MM.1S (cell line): ENCODE results near the gene SPDL1.

Experiments
- DNase-seq: peaks from one replicate; pipeline ENCODE4 v3.0.0-alpha.2; 2015
- H2AFZ ChIP-seq: fragments of 300-600 bp; sonication (generic); 2 replicates; pipeline ENCODE4 v1.6.0; 2016; ENCODE audit warnings: antibody characterized with exemption, low read length
- H3F3A ChIP-seq: fragments of 300-600 bp; sonication (generic); 2 replicates; pipeline ENCODE4 v1.6.1; 2016; ENCODE audit warnings: mild to moderate bottlenecking, antibody characterized with exemption, low read length, moderate library complexity, mixed read lengths; ENCODE audit not compliant: insufficient read depth
- H3K27ac ChIP-seq: fragments of 300-600 bp; sonication (generic); 2 replicates; pipeline ENCODE4 v1.5.1; 2016; ENCODE audit warnings: mild to moderate bottlenecking, low read length
- H3K27me3 ChIP-seq: fragments of 300-600 bp; sonication (generic); replicated peaks from 2 replicates; pipeline ENCODE4 v1.6.0; 2016; ENCODE audit warnings: low read length; ENCODE audit not compliant: insufficient read depth
- H3K36me3 ChIP-seq: fragments of 300-600 bp; sonication (generic); replicated peaks from 2 replicates; pipeline ENCODE4 v1.6.1; 2016; ENCODE audit warnings: mild to moderate bottlenecking, low read length, mixed read lengths; ENCODE audit not compliant: insufficient read depth
- H3K4me1 ChIP-seq: fragments of 300-600 bp; sonication (generic); 2 replicates; pipeline ENCODE4 v1.6.1; 2016; ENCODE audit warnings: low read length, mixed read lengths
- H3K4me2 ChIP-seq: fragments of 300-600 bp; sonication (generic); 2 replicates; pipeline ENCODE4 v1.6.0; 2016; ENCODE audit warnings: low read depth, low read length
- H3K4me3 ChIP-seq: fragments of 300-600 bp; sonication (generic); 2 replicates; pipeline ENCODE4 v1.5.1; 2016; ENCODE audit warnings: low read length, mixed read lengths
- H3K79me2 ChIP-seq: fragments of 300-600 bp; sonication (generic); 2 replicates; pipeline ENCODE4 v1.6.1; 2016; ENCODE audit warnings: mixed run types, low read length, mixed read lengths
- H3K9ac ChIP-seq: fragments of 300-600 bp; sonication (generic); 2 replicates; pipeline ENCODE4 v1.6.1; 2016; ENCODE audit warnings: low read length, mixed read lengths
- H3K9me2 ChIP-seq: fragments of 300-600 bp; sonication (generic); replicated peaks from 2 replicates; pipeline ENCODE4 v1.6.1; 2016; ENCODE audit warnings: mild to moderate bottlenecking, low read length, mixed read lengths; ENCODE audit not compliant: insufficient read depth
- H3K9me3 ChIP-seq: fragments of 300-600 bp; sonication (generic); replicated peaks from 2 replicates; pipeline ENCODE4 v1.6.1; 2016; ENCODE audit warnings: mild to moderate bottlenecking, low read length, mixed read lengths; ENCODE audit not compliant: insufficient read depth
- H4K20me1 ChIP-seq: fragments of 300-600 bp; sonication (generic); 2 replicates; pipeline ENCODE4 v1.6.1; 2016; ENCODE audit warnings: mild to moderate bottlenecking, low read length, moderate library complexity, mixed read lengths; ENCODE audit not compliant: insufficient read depth
- CTCF ChIP-seq: fragments of 300-600 bp; sonication (generic); IDR thresholded peaks from 2 replicates; pipeline ENCODE4 v1.5.1; 2016; ENCODE audit warnings: antibody characterized with exemption, low read length, mixed read lengths
- EZH2 ChIP-seq: fragments of 300-600 bp; sonication (generic); optimal IDR thresholded peaks from 2 replicates; pipeline ENCODE3; 2017; ENCODE audit warnings: low read depth, mild to moderate bottlenecking, antibody characterized with exemption, low read length, mixed read lengths
- EZH2phosphoT487 ChIP-seq: fragments of 300-600 bp; sonication (generic); IDR thresholded peaks from 2 replicates; pipeline ENCODE4 v1.6.1; 2018; ENCODE audit warnings: antibody characterized with exemption, low read length

The SPDL1 gene

GRCh38 chr5:169606279-169606678 lies 22.7 kb downstream of the SPDL1 start:
- Histone ChIP-seq H3K4me3 (no peak overlapping the region), H3K27me3 (no peaks in the 10 kb centered on the region), H3K9me3 (no peaks in the 10 kb centered on the region), H3K4me2 (no peak overlapping the region), H3K9ac (no peak overlapping the region), H3K36me3 (no peaks in the 10 kb centered on the region; the same call in 1 of the 2 replicates), H2AFZ (no peak overlapping the region), H3K79me2 (no peaks in the 10 kb centered on the region), H3K4me1 (no peaks in the 10 kb centered on the region), H4K20me1 (no peaks in the 10 kb centered on the region), H3K27ac (no peak overlapping the region), H3K9me2 (no peaks in the 10 kb centered on the region), H3F3A (no peaks in the 10 kb centered on the region)
- TF ChIP-seq CTCF (no peak), EZH2 (no peak), EZH2phosphoT487 (no peak)
- DNase-seq = no peak

- H3K4me1 ChIP-seq = no peaks in the 10 kb centered on the region
- H3K36me3 ChIP-seq = no peaks in the 10 kb centered on the region
- H3K9ac ChIP-seq = no peak overlapping the region
- H3F3A ChIP-seq = no peaks in the 10 kb centered on the region
- no peak for DNase-seq
- H3K27me3 ChIP-seq = no peaks in the 10 kb centered on the region
- no peak overlapping the region for H3K4me3 ChIP-seq
- H4K20me1 ChIP-seq = no peaks in the 10 kb centered on the region
- no peak overlapping the region for H2AFZ ChIP-seq
- no peak overlapping the region for H3K4me2 ChIP-seq
- H3K79me2 ChIP-seq = no peaks in the 10 kb centered on the region
- TF ChIP-seq EZH2 = no peak
- TF ChIP-seq EZH2phosphoT487 = no peak
- no peak for TF ChIP-seq CTCF
- H3K27ac ChIP-seq = no peak overlapping the region
- no peaks in the 10 kb centered on the region for H3K9me3 ChIP-seq
- H3K9me2 ChIP-seq = no peaks in the 10 kb centered on the region
These were observed 24.3 kb downstream of the SPDL1 start for GRCh38 chr5:169607882-169608281.

GRCh38 chr5:169609716-169610115 lies 26.1 kb downstream of the SPDL1 start:
- no peaks in the 10 kb centered on the region for H3K36me3 ChIP-seq
- H3K9me3 ChIP-seq = no peaks in the 10 kb centered on the region
- H3K4me3 ChIP-seq = no peak overlapping the region
- H3K4me1 ChIP-seq = no peaks in the 10 kb centered on the region
- H3K79me2 ChIP-seq = no peaks in the 10 kb centered on the region
- no peaks in the 10 kb centered on the region for H3F3A ChIP-seq
- H3K9ac ChIP-seq = no peak overlapping the region
- H3K27ac ChIP-seq = no peak overlapping the region
- no peaks in the 10 kb centered on the region for H3K9me2 ChIP-seq
- no peak overlapping the region for H3K4me2 ChIP-seq
- no peak for TF ChIP-seq EZH2phosphoT487
- no peak overlapping the region for H2AFZ ChIP-seq
- no peak for DNase-seq
- no peaks in the 10 kb centered on the region for H3K27me3 ChIP-seq
- no peaks in the 10 kb centered on the region for H4K20me1 ChIP-seq

- H4K20me1 ChIP-seq = no peaks in the 10 kb centered on the region
- no peak for DNase-seq
- no peaks in the 10 kb centered on the region for H3F3A ChIP-seq
- no peaks in the 10 kb centered on the region for H3K36me3 ChIP-seq
- no peaks in the 10 kb centered on the region for H3K27me3 ChIP-seq
- no peak overlapping the region for H3K4me2 ChIP-seq
- no peak overlapping the region for H3K9ac ChIP-seq
- H3K4me3 ChIP-seq = no peak overlapping the region
- H3K27ac ChIP-seq = no peak overlapping the region
- H3K9me3 ChIP-seq = no peaks in the 10 kb centered on the region
- TF ChIP-seq EZH2 = no peak
- no peak for TF ChIP-seq CTCF
- TF ChIP-seq EZH2phosphoT487 = no peak
- no peaks in the 10 kb centered on the region for H3K79me2 ChIP-seq
- no peak overlapping the region for H2AFZ ChIP-seq
- H3K4me1 ChIP-seq = no peaks in the 10 kb centered on the region
- H3K9me2 ChIP-seq = no peaks in the 10 kb centered on the region
These were observed 27.0 kb downstream of the SPDL1 start for GRCh38 chr5:169610606-169611005.
